Activated T-cell treated with anti-CD3 and anti-CD28 coated beads for 4 hours (primary cell): ENCODE results near the gene MBLAC1.
A peak's percentile ranks its signal among the peaks of the same experiment; 100 is the strongest.

Experiments
- DNase-seq: peaks from one replicate; pipeline ENCODE4 v3.0.0-alpha.2; 2020

The MBLAC1 gene

DNA sequence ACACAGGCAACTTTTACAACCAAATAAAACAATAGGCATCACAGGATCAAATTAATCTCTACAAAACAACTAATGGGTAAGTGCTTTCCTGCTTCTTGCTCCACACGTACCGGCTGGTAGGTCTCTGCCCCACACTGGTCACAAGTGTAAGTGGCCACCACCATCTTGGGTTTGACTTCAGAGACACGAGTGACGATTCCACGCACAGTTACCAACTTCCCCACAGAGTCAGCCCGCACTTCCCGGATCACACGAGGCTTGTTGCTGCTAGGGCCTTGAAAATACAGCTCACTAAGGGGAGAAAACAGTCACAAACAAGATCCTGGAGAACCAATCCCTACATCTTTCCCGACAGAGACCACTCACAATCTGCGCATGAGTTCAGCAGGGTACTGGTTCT lies 27.9 kb upstream of the MBLAC1 start:
- DNase-seq: no peak

DNA sequence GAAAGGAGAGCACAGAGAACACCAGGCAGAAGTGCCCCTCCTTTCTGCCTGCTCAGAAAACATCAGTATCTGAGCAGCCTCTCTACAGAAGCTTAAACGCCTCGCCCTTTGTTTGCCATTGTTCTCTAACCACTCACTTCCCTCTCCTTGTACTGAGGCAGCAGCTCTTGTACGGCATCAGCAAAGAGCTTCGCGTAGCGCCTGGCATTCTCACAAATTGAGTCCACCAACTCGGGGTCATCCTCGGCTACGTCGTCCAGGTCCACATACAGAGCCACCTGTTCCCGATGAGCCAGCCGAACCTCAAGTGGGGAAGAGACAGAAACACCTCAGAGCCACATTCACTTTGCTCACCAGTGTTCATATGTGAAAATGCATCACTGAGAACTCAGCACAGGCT lies 27.3 kb upstream of the MBLAC1 start:
- DNase-seq: no peak

DNA sequence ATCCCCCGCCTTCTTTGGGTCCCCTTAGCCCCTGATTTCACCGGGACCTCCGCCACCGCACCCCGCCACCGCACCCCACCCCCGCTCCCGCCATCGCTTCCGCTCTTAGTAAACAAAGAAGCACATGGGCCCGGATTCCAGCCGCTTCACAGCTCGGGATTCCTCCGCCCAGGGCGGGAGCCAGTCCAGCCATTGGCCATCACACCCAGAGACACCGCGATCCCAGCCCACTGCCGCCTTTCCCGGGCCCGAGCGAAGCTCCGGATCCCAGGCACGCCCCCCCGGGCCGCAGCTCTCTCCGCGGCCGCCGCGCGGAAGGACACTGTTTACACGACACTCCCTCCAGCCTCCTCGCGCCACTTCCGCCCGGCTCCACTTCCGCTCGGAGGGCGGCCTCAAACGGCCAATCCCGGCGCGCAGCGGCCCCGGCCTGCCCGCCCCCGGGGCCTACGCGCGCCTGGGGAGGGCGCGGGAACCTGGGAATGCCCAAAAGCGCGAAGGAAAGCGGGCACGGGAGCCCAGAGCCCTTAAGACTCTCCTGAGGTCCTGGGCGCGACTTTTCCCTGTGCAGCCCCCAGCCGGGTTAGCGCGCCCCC lies 26.2 kb upstream of the MBLAC1 start:
- DNase-seq: peak; percentile 79

DNA sequence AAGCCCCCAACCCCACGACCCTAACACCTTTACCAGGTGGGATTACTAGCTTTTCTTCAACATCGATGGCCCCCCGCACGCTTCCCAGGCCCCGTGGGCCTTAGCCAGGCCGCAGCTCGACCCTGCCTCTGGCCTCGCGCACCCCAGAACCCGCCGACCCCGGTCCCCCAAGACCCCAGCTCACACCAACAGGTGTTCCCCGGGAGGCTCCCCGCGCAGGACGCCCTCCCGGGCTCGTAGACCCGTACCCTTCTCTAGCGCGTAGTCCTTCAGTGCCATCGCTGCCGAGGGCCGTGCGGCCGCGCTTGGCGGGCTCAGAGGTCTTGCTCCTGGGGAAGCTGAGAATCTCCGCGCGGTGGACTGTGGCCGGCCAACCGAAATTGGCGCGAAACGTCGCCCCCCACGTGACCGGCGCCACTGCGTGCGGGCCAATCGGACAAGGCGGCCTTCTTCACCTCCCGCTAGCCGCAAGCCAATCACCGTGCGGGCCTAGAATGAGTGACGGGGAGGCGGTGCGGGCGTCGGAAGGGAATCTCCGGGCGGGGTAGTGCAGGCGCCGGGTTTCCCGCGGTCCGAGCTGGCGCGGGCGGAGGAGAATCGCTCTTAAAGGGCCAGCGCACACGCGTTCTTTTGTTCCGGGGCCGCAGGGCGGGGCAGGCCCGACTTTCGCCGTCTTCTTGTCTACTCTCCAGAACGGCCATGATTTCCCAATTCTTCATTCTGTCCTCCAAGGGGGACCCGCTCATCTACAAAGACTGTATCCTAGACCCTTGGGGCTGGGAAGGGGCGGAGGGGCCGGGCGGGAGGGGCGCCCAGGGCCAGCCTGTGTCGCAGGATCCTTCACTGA lies 25.5 kb upstream of the MBLAC1 start, which contains the start of the genes AP4M1 and MCM7:
Gene AP4M1, plus strand, starts transcription at position 628 of the 847 bp plus-strand sequence. Its CDS starts 72 bp downstream, at position 700.
Gene MCM7, minus strand, starts transcription at position 382 of the 847 bp plus-strand sequence. Its CDS starts 103 bp downstream, at position 279.
- peak; percentile 92 for DNase-seq

DNA sequence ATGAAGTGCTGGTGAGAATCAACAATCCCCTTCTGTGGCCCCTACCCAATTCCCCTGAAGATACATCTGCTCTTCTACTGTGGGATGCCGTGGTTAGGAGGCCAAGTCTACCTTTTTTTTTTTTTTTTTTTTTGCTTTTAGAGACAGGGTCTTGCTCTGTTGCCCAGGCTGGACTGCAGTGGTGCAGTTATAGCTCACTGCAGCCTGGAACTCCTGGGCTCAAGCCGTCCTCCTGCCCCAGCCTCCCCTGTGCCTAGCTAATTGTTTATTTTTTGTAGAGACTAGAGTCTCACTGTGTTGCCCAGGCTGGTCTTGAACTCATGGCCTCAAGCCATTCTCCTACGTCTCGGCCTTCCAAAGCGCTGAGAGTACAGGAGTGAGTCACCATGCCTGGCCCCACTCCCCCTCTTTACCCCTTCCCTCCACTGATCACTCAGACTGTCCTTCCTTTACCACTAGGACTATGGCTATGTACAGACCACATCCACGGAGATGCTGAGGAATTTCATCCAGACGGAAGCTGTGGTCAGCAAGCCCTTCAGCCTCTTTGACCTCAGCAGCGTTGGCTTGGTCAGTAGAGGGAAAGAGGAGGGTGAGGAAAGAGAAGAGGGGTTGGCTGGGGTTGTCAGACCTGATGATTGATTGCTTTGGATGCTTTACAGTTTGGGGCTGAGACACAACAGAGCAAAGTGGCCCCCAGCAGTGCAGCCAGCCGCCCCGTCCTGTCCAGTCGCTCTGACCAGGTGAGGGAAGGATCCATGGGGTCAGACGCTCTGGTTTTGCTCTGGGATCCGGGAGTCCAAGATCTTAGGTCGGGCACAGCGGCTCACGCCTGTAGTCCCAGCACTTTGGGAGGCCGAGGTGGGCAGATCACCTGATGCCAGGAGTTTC lies 23.6 kb upstream of the MBLAC1 start:
- no peak for DNase-seq

DNA sequence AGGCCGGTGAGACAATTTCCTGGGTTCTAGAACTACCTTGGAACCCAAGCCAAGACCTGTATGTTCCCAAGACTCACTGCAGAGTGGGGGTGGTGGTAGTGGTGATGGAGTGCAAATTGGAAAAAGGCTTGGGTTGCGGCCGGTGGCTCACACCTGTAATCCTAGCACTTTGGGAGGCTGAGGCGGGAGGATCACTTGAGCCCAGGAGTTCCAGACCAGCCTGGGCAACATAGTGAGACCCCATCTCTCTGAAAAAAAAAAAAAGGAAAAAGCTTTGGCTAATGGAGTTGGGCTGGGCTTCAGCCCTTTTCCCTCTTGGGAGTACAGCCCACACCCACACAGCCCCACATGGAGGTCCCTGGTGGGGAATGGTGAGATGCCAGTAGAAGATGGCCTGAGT lies 21.2 kb upstream of the MBLAC1 start:
- no peak for DNase-seq

DNA sequence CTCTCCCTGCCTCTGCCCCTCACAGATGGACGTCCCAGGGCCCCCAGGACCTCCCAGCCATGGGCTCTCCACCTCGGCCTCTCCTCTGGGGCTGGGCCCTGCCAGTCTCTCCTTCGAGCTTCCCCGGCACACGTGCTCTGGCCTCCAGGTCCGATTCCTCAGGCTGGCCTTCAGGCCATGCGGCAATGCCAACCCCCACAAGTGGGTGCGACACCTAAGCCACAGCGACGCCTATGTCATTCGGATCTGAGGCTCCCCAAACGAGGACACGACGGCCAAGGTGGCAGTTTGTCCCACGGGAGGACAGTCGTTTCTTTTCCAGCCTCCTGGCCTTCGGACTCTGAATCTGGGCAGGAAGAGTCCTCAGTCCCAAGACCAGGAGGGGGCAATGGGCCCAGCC lies 20.1 kb upstream of the MBLAC1 start:
- DNase-seq: no peak

DNA sequence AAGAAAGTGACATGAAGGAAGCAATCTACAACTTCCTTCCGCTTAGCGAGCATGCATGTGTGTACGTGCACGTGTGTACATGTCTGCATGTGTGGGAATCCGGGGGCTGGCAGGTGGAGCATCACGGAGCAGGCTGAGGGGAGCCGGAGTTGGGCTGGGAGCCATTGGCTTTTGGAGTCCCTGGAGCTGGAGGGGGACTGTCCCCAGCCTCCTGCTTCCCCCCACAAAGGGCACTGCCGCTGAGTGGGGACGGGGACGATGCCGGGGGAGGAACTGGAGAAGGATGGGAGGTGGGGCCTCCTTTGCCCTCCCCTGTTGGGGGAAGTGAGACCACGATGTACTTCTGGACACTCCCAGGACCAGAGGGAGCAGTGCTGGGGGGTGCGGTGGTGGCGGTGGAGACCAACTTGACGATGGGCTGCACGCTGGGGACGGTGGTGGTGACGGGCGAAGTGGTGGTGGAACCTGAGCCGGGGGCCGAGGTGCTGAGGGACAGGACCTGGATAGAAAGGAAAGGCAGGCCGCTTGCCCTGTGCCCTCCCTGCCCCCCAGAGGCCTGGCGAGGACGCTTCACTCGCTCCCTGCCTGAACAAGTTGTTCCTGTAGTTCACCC lies 19.5 kb upstream of the MBLAC1 start:
- DNase-seq: no peak

DNA sequence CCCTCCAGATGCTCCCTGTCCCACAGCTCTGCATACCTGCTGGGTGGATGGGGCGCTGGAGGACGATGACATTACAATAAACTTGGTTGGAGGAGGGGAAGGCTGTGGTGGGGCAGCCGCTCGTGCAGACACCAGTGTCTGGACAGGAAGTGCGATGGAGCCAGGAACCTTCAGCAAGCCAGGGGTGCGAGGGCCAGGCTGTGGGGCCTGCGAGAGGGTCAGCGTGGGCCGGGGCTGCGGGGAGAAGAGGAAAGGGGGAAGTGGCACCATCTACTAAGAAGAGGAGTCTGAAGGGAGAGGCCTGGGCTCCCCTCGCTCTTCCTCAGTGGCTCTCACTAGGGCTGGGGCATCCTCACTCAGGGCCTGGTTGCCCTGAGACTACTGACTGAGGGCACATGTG lies 18.9 kb upstream of the MBLAC1 start:
- DNase-seq: no peak

DNA sequence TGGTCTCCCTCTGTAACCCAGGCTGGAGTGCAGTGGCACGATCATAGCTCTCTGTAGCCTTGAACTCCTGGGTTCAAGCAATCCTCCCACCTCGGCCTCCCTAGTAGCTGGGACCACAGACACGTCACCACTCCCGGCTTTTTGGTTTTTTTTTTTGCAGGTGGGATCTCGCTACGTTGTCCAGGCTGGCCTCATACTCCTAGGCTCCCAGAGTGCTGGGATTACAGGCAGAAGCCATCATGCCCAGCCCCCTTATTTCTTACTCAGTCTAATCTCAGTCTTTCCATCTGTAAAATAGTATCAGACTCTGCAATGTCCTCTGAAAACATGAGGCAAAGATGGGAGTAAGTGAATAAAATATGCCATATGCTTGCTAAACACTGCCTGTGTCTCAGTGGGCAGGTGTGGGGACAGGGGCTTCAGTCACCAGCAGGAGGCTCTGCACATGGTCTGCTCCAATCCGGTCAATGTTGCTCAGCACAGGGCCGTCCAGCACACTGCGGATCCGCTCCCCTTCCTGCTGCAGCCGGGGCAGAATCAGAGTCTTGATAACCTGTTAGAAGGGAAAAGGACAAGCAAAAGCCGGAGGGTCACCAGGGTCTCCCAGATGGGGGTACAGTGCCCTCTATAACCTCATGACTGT lies 17.1 kb upstream of the MBLAC1 start:
- DNase-seq: no peak

DNA sequence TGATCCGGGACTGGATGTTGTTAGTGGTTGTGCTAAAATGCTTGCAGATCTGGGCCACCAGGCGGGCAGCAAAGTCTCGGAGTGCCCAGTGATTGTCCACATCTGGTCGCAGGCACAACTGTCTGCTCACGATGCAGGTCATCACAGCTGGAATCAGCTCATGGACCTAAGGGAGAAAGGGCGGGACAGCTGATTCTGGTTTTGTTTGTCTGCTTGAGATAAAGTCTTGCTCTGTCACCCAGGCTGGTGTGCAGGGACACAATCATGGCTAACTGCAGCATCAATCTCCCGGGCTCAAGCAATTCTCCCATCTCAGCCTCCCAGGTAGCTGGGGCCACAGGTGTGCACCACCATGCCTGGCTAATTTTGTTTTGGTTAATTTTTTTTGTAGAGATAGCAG lies 15.6 kb upstream of the MBLAC1 start:
- DNase-seq: no peak

DNA sequence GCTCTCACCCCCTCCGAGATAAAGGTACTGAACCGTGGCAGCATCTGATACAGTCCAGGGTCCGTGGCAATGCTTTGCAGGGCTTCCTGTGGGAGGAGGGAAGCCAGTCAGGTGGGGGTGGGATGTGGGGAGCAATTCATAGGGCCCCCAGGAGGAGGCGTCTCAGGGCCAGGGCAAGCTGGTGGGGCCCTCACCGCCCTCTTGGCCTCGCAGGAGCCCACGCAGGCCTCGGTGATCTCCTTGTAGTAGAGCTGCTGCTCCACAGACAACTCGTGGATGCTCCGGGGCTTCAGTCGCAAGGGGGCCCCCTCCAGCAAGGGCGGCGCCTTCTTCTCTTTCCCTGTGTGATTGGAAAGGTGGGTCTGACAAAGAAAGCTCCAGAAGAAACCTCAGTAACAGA lies 14.9 kb upstream of the MBLAC1 start:
- DNase-seq: no peak

DNA sequence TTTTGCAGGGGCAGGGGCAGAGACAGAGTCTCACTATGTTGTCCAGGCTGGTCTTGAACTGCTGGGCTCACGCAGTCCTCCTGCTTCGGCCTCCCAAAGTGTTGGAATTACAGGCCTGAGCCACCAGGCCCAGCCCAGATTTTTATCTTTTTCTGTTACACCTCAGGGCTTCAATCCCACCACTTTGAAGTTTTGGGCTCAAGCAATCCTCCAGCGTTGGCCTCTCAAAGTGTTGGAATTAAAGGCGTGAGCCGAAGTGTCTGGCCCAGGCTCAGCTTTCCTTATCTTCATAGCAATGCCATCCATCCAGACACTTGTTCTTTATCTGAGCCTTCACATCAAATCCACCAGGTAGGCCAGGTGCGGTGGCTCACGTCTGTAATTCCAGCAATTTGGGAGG lies 11.7 kb upstream of the MBLAC1 start:
- no peak for DNase-seq

DNA sequence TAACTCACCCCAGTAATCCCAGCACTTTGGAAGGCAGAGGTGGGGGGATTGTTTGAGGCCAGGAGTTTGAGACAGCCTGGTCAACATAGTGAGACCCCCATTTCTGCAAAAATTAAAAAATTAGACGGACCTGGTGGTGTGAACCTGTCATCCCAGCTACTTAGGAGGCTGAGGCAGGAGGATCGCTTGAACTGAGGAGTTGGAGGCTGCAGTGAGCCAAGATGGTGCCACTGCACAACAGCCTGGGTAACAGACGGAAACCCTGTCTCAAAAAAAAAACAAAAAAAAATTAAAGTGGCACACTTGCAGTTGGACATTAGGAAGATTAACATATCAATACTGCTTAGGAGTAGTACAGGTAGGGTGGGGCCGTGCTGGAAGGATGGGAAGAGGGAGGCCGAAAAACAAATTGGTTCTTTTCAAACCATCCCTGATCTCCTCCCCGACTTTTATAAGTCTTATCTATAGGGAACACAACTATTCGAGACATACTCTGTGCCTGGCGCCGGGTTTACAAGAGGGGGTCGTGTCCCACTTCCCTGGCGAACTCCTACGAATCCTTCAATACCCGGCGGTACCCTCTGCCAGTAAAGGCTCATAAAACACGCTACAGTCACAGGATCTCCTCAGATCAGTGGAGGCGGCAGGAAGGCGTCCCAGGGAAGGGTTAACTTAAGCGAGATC lies 8.2 kb upstream of the MBLAC1 start:
- DNase-seq: no peak

DNA sequence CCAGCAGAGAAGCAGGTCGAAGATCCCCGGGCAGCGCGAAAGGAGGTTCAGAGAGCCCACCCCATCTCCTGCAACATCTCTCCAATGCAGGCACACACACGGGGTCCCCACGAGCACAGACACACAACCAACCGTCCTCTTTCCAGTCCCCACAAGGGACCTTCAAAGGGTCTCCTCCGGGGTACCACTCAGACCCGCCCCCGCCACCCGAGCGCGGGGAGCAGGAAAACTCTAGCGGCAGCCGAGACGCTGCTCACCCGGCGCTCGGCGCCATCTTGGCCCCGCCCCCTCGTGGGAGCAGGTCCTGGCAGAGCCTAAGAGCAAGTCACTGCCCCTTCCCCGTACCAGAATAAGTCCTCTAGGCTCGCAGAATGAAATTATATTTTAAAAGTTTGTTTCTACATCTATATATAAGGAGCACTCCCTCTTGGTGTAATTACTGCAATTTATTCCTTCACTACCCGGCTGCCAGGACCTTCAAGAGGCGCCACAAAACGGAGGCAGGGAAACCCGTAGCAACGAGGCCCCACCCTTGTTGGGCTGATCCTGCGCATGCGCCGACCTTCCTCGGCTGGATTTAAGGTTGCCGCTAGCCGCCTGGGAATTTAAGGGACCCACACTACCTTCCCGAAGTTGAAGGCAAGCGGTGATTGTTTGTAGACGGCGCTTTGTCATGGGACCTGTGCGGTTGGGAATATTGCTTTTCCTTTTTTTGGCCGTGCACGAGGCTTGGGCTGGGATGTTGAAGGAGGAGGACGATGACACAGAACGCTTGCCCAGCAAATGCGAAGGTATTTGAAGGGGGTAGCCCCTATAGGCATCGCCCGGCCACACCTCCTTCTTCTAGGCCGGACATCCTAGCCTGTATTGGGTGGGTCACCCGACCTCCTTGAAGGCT lies 7.4 kb upstream of the MBLAC1 start, which contains the start of the genes CNPY4 and TAF6:
Gene CNPY4, plus strand, starts transcription at position 563 of the 898 bp plus-strand sequence. Its CDS starts 111 bp downstream, at position 674.
Gene TAF6, minus strand, starts transcription at position 287 of the 898 bp plus-strand sequence. CDS start 5,149 bp downstream, outside the sequence.
- DNase-seq: peak; percentile 93

DNA sequence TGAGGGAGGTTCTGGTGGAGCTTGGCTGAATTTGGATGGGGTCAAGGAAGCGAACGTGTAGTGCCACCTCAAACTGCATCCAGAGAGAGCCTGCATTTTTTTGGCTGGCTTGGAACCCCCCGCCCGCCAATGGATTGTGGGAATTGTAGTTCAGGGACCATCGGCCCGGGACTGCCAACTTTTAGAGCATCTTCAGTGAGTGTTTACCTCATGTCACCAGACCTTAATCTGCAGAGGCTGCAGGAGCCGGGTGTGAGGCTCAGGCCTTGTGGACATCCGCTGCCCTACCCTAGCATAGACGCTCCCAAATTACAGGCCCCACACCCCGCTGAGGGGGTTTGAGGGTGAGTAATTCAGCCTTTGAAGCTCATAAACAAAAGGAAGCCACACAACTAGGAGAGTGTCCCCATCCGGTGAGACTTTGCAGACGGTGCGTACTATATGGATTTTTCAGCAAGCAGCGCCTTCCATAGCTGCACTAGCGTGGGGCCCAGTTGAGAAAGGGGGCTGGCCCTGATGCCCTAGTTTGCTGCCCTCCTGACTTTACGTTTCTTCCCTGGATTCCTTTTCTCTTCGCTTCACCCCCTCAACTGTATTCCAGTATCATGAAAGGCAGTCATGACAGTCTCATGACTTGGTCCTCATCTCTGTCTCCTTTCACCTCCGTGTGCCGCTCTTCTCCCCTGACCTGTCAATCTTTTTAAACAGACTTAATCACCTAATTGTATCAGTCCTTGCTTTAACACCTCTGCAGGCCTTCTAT lies 6.6 kb upstream of the MBLAC1 start:
- DNase-seq: peak; percentile 54

DNA sequence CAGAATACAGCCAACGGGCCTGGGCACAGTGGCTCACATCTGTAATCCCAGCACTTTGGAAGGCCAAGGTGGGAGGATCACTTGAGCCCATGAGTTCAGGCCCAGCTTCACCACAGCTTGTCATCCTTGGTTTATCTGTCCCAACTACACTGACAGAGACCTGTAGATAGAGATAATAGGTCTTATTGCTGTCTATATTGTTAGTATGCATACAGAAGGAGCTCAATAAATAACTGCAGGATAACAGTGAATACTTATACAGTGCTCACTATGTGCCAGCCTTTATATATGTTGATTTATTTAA lies 6.1 kb upstream of the MBLAC1 start:
- DNase-seq: no peak

DNA sequence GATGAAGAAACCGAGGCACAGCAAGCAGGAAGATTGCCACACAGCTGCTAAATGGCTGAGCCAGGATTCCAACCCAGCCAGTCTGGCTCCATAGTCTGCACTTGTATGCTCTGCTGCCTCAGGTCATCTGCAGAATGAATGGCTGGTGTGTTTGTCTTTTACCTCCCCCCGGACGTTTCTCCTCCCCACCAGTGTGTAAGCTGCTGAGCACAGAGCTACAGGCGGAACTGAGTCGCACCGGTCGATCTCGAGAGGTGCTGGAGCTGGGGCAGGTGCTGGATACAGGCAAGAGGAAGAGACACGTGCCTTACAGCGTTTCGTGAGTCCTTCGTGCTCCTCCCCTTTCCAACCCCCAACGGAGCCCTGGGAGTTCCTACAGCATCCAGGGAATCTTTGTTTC lies 4.7 kb upstream of the MBLAC1 start:
- no peak for DNase-seq

DNA sequence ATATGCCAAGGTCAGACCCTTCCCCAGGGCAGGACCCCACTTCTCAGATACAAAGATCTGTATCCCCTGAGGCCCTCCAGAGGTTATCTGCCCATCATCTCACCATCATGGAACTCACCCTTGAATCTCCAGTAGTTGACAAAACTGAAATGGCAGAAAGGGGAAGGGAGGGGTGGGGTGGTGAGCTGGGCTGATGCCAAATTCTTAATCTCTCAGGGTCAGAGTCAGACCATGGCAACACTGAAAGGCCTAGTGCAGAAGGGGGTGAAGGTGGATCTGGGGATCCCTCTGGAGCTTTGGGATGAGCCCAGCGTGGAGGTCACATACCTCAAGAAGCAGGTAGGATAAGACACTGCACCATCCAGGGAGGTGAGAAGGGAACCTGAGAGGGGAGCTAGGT lies 4.2 kb upstream of the MBLAC1 start:
- no peak for DNase-seq
